ENCODE measurements around the gene CD79A. TPM values are rescaled to one million over a fixed set of nuclear protein-coding genes. Genes with fewer than 3 reads are reported as not detected.
"Not testable (repeated sequence)": the region's sequence is repeated elsewhere in the genome, so short reads cannot be mapped to it uniquely, and the experiment has no call there.

CD79A gene
- total RNA-seq, 2 experiments from 2014 or later, result 3.7 to 3.8 TPM

DNA sequence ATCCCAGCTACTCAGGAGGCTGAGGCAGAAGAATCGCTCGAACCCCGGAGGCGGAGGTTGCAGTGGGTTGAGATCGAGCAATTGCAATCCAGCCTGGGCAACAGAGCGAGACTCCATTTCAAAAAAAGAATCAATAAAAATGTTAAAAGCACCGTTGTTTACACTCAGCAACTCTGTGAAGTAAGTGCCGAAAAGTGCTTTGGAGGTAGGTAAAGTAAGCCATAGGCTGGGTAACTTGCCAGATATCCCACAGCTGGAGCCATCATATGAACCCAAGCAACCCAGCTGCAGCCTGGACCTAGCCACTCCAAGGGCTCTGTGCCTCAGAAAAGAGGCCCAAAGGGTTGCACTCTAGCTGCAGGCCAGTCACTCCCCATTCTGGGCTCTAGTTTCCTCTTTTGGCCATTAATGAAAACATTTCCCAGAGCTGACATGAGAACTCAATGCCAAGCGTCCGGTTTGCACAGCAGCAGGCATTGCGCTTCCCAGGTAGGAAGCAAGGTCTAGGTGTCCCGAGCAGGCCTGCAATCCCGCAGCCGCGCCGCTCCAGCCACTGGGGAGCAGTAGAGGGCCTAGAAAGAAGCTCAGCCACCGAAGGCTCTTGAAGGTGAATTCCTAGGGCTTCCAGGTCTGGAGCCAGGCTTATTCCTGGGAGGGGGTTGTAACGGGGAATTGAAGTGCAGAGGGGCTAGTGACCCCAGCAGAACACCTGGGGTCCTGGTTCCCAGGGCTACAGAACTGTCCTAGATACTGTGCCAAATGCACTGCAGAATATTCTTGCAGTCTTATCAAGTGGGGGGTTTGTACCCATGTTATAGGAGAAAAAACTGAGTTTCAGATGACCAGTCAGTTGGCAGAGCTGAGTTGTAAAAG, 4.1 kb upstream of the CD79A start:
- Histone ChIP-seq H3K9me3 (ENCODE audit: control insufficient read depth in 1 of 2, insufficient read depth in 1 of 2, low read length in 2 of 2) (no peaks in the 10 kb centered on the region), H3K4me1 (ENCODE audit: insufficient read depth, low read length) (peaks cover 100% of the 10 kb centered on the region), H3K27ac (ENCODE audit: low read depth in 1 of 2, low read length in 2 of 2) (peak overlapping the region; percentile 66 to 67), H3K27me3 (ENCODE audit: control insufficient read depth in 1 of 2, insufficient read depth in 2 of 2, low read length in 2 of 2) (no peaks in the 10 kb centered on the region), H3K4me3 (ENCODE audit: low read length) (no peak overlapping the region), H3K36me3 (ENCODE audit: insufficient read depth, low read length) (peaks cover 27% of the 10 kb centered on the region)
- ChIA-PET CTCF (interaction anchor here (0.6 to 7.3 kb wide), 23 partner anchors 9 to 162 kb away, joined by 3 to 119 read pairs (median 5); partner anchors contain the start of genes ERFL, RABAC1 and RPS19), POLR2A (interaction anchor here (0.6 to 11.4 kb wide), 14 partner anchors 10 to 85 kb away, joined by 3 to 465 read pairs (median 6); partner anchors contain the start of genes ARHGEF1, ERFL and RPS19)
- DNase-seq (peak; percentile 55 to 82 (median 66)), ATAC-seq (ENCODE audit: poor library complexity) (no peak)
- peaks cover 80% of the 10 kb centered on the region for H3K4me1 Mint-ChIP-seq (ENCODE audit: low read depth)
- TF ChIP-seq, protein P1, sequence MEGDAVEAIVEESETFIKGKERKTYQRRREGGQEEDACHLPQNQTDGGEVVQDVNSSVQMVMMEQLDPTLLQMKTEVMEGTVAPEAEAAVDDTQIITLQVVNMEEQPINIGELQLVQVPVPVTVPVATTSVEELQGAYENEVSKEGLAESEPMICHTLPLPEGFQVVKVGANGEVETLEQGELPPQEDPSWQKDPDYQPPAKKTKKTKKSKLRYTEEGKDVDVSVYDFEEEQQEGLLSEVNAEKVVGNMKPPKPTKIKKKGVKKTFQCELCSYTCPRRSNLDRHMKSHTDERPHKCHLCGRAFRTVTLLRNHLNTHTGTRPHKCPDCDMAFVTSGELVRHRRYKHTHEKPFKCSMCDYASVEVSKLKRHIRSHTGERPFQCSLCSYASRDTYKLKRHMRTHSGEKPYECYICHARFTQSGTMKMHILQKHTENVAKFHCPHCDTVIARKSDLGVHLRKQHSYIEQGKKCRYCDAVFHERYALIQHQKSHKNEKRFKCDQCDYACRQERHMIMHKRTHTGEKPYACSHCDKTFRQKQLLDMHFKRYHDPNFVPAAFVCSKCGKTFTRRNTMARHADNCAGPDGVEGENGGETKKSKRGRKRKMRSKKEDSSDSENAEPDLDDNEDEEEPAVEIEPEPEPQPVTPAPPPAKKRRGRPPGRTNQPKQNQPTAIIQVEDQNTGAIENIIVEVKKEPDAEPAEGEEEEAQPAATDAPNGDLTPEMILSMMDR (IDR thresholded peaks at IDR 0.05), result peak; percentile 86
- peaks cover 38% of the 10 kb centered on the region for H3K36me3 Mint-ChIP-seq (ENCODE audit: low read depth)
- peak overlapping the region; percentile 71 for H3K4me3 Mint-ChIP-seq
- peak overlapping the region; percentile 98 for H3K27ac Mint-ChIP-seq
- H3K9me3 Mint-ChIP-seq, result no peaks in the 10 kb centered on the region
- H3K27me3 Mint-ChIP-seq, result no peaks in the 10 kb centered on the region
- intact Hi-C loops (cut with DNase I, micrococcal nuclease), result loop anchor here (1.0 to 5.0 kb wide), 4 partner anchors 13 to 78 kb away; partner anchors contain the start of gene RPS19 (in 1 of the 2)

- Mint-ChIP-seq H3K4me3 (peak overlapping the region; percentile 80), H3K4me1 (ENCODE audit: low read depth) (peaks cover 90% of the 10 kb centered on the region), H3K36me3 (ENCODE audit: low read depth) (peaks cover 11% of the 10 kb centered on the region), H3K27ac (peak overlapping the region; percentile 98)
- not testable (repeated sequence) for H3K27me3 ChIP-seq (ENCODE audit: control insufficient read depth in 1 of 2, insufficient read depth in 2 of 2, low read length in 2 of 2); DNase-seq; H3K9me3 ChIP-seq (ENCODE audit: control insufficient read depth in 1 of 2, insufficient read depth in 1 of 2, low read length in 2 of 2); ATAC-seq (ENCODE audit: poor library complexity); H3K9me3 Mint-ChIP-seq; H3K36me3 ChIP-seq (ENCODE audit: insufficient read depth, low read length); H3K27me3 Mint-ChIP-seq
- intact Hi-C loops (cut with DNase I, micrococcal nuclease), result loop anchor here (1.0 kb wide), 4 partner anchors 7 to 69 kb away; partner anchors contain the start of gene ARHGEF1 (in 1 of the 2)
- H3K4me1 ChIP-seq (ENCODE audit: insufficient read depth, low read length), result peaks cover 100% of the 10 kb centered on the region
- CTCF ChIA-PET, result interaction anchor here (2.3 to 7.3 kb wide), 2 partner anchors 13 to 17 kb away, joined by 12 to 119 read pairs; partner anchors contain the start of gene RPS19
- H3K4me3 ChIP-seq (ENCODE audit: low read length), result peak overlapping the region; percentile 25
- POLR2A ChIA-PET, result interaction anchor here (1.0 to 11.4 kb wide), 14 partner anchors 10 to 83 kb away, joined by 3 to 465 read pairs (median 6); partner anchors contain the start of genes ARHGEF1, ERFL, RABAC1 and RPS19
- H3K27ac ChIP-seq (ENCODE audit: low read depth in 1 of 2, low read length in 2 of 2), result peak overlapping the region; percentile 84 to 91
These were observed 1.1 kb upstream of the CD79A start for GRCh38 chr19:41875973-41876372.

GRCh38 chr19:41877916-41878905, 1.1 kb downstream of the CD79A start:
- H3K4me3 ChIP-seq (ENCODE audit: low read length), result peak overlapping the region; percentile 21
- ChIA-PET CTCF (no interaction called here), POLR2A (interaction anchor here (0.8 to 11.4 kb wide), 3 partner anchors 9 to 34 kb away, joined by 3 to 465 read pairs (median 5); partner anchors contain the start of gene ARHGEF1)
- peaks cover 96% of the 10 kb centered on the region for H3K4me1 ChIP-seq (ENCODE audit: insufficient read depth, low read length)
- Mint-ChIP-seq H3K27me3 (no peaks in the 10 kb centered on the region), H3K9me3 (no peaks in the 10 kb centered on the region), H3K27ac (peak overlapping the region; percentile 98), H3K4me1 (ENCODE audit: low read depth) (peaks cover 81% of the 10 kb centered on the region), H3K4me3 (no peak overlapping the region), H3K36me3 (ENCODE audit: low read depth) (peaks cover 8% of the 10 kb centered on the region)
- TF ChIP-seq, protein P1 (IDR thresholded peaks at IDR 0.05), result no peak
- H3K27me3 ChIP-seq (ENCODE audit: control insufficient read depth in 1 of 2, insufficient read depth in 2 of 2, low read length in 2 of 2), result no peaks in the 10 kb centered on the region
- intact Hi-C loops (cut with DNase I, micrococcal nuclease), result no loop called here
- H3K27ac ChIP-seq (ENCODE audit: low read depth in 1 of 2, low read length in 2 of 2), result peak overlapping the region; percentile 84 to 91
- H3K36me3 ChIP-seq (ENCODE audit: insufficient read depth, low read length), result no peaks in the 10 kb centered on the region
- ATAC-seq (ENCODE audit: poor library complexity) (no peak), DNase-seq (peak in 1 of 14 experiments; percentile 48)
- H3K9me3 ChIP-seq (ENCODE audit: control insufficient read depth in 1 of 2, insufficient read depth in 1 of 2, low read length in 2 of 2), result no peaks in the 10 kb centered on the region

All from CD4-positive, alpha-beta T cell (primary cell).